T47D (cell line): Measurements from ENCODE around the gene MRPS12.
A peak's percentile ranks its signal among the peaks of the same experiment; 100 is the strongest.
"Not testable (repeated sequence)": the region's sequence is repeated elsewhere in the genome, so short reads cannot be mapped to it uniquely, and the experiment has no call there.

ENCODE experiments used
- DNase-seq, 2 experiments: peaks; one replicate each; pipeline versions ENCODE4 v3.0.0 to v3.0.0-alpha.2; 2011 to 2012; ENCODE audit warnings: low read depth in 1 of 2, low spot score in 1 of 2
- JUND ChIP-seq: IDR thresholded peaks from 2 replicates; pipeline ENCODE4 v1.6.1; 2012; ENCODE audit warnings: low read depth
- in situ Hi-C: cut with HindIII; loops from 2 replicates; pipeline ENCODE4 v1.10.0; 2016; ENCODE audit warnings: low sequenced_read_pairs, low pct_unique_long_range_greater_than_20kb

MRPS12 gene

GRCh38 chr19:38931521-38931793 lies 713 bp downstream of the MRPS12 start:
- TF ChIP-seq JUND = no peak
- DNase-seq = no peak
- in situ Hi-C loops = no loop called here

- peak in 1 of 2 experiments; percentile 42 for DNase-seq
- in situ Hi-C loops = no loop called here
- TF ChIP-seq JUND = no peak
These were observed 1.9 kb downstream of the MRPS12 start for GRCh38 chr19:38932425-38933179.

GRCh38 chr19:38933544-38933943 lies 2.8 kb downstream of the MRPS12 start:
- no peak for TF ChIP-seq JUND
- no peak for DNase-seq
- in situ Hi-C loops = no loop called here

- no peak for DNase-seq
- no peak for TF ChIP-seq JUND
- in situ Hi-C loops = no loop called here
These were observed 9.2 kb downstream of the MRPS12 start for GRCh38 chr19:38939957-38940356.

- DNase-seq, in situ Hi-C loops: not testable (repeated sequence)
These were observed 10.7 kb downstream of the MRPS12 start for GRCh38 chr19:38941466-38941865.

GRCh38 chr19:38941979-38942378 lies 11.2 kb downstream of the MRPS12 start:
- no peak for TF ChIP-seq JUND
- in situ Hi-C loops = no loop called here
- no peak for DNase-seq

- in situ Hi-C loops = no loop called here
- TF ChIP-seq JUND = no peak
- DNase-seq = no peak
These were observed 11.9 kb downstream of the MRPS12 start for GRCh38 chr19:38942471-38943181.

- in situ Hi-C loops = no loop called here
- no peak for DNase-seq
These were observed 14.3 kb downstream of the MRPS12 start for GRCh38 chr19:38944981-38945506.

GRCh38 chr19:38945562-38946228 lies 15.0 kb downstream of the MRPS12 start:
- TF ChIP-seq JUND = no peak
- in situ Hi-C loops = no loop called here
- DNase-seq = no peak

More at GRCh38 chr19:38944981-38945506, 14.3 kb downstream of the MRPS12 start:
- no peak for TF ChIP-seq JUND

GRCh38 chr19:38946229-38947010 lies 15.7 kb downstream of the MRPS12 start:
- in situ Hi-C loops = no loop called here
- TF ChIP-seq JUND = no peak
- no peak for DNase-seq

- in situ Hi-C loops = no loop called here
- TF ChIP-seq JUND = no peak
These were observed 19.0 kb downstream of the MRPS12 start for GRCh38 chr19:38949580-38950367.

GRCh38 chr19:38951187-38951586 lies 20.4 kb downstream of the MRPS12 start:
- in situ Hi-C loops = no loop called here
- no peak for DNase-seq
- TF ChIP-seq JUND = no peak

More at GRCh38 chr19:38949580-38950367, 19.0 kb downstream of the MRPS12 start:
- no peak for DNase-seq
